H9 (cell line): ENCODE measurements around the gene SMLR1. TPM values are rescaled to one million over a fixed set of nuclear protein-coding genes. Genes with fewer than 3 reads are reported as not detected.
A peak's percentile ranks its signal among the peaks of the same experiment; 100 is the strongest.

Experiments
- DNase-seq: peaks from one replicate; pipeline ENCODE4 v3.0.0-alpha.2; 2017
- H2AFZ ChIP-seq: one replicate; pipeline ENCODE4 v1.6.1; 2013; ENCODE audit warnings: mild to moderate bottlenecking, low read length, control low read depth, moderate library complexity
- H2AK5ac ChIP-seq: 2 replicates; pipeline ENCODE4 v1.6.1; 2013; ENCODE audit warnings: low read length, control low read depth, mixed read lengths; ENCODE audit not compliant: insufficient read length
- H2BK120ac ChIP-seq: one replicate; pipeline ENCODE4 v1.6.1; 2013; ENCODE audit warnings: low read depth, mild to moderate bottlenecking, low read length, control low read depth, inconsistent platforms; ENCODE audit not compliant: poor library complexity, severe bottlenecking
- H2BK12ac ChIP-seq: 2 replicates; pipeline ENCODE4 v1.6.1; 2013; ENCODE audit warnings: low read length, control low read depth, mixed read lengths, low read depth; ENCODE audit not compliant: insufficient read length
- H2BK15ac ChIP-seq: 2 replicates; pipeline ENCODE4 v1.6.1; 2013; ENCODE audit warnings: low read depth, low read length, control low read depth
- H2BK20ac ChIP-seq: one replicate; pipeline ENCODE4 v1.6.1; 2013; ENCODE audit warnings: low read depth, mild to moderate bottlenecking, low read length, control low read depth, inconsistent platforms; ENCODE audit not compliant: poor library complexity, severe bottlenecking
- H2BK5ac ChIP-seq: 2 replicates; pipeline ENCODE4 v1.6.1; 2013; ENCODE audit warnings: low read length, control low read depth, mixed read lengths; ENCODE audit not compliant: insufficient read length
- H3K14ac ChIP-seq: 2 replicates; pipeline ENCODE4 v1.6.1; 2013; ENCODE audit warnings: low read length, control low read depth; ENCODE audit not compliant: insufficient read depth
- H3K18ac ChIP-seq: 2 replicates; pipeline ENCODE4 v1.6.1; 2013; ENCODE audit warnings: low read depth, mild to moderate bottlenecking, mixed read lengths, low read length, control low read depth; ENCODE audit not compliant: insufficient read length
- H3K23ac ChIP-seq: 2 replicates; pipeline ENCODE4 v1.6.1; 2013; ENCODE audit warnings: low read length, control low read depth, mixed read lengths, low read depth; ENCODE audit not compliant: insufficient read length
- H3K23me2 ChIP-seq: 2 replicates; pipeline ENCODE4 v1.6.1; 2013; ENCODE audit warnings: low read depth, mild to moderate bottlenecking, mixed read lengths, low read length, control low read depth; ENCODE audit not compliant: insufficient read length, poor library complexity, severe bottlenecking
- H3K27ac ChIP-seq: 2 replicates; pipeline ENCODE4 v1.5.1; 2013; ENCODE audit warnings: low read length, control low read depth, mixed read lengths, low read depth; ENCODE audit not compliant: insufficient read length
- H3K27me3 ChIP-seq: 2 replicates; pipeline ENCODE4 v1.6.1; 2013; ENCODE audit warnings: low read length, control low read depth, inconsistent platforms; ENCODE audit not compliant: insufficient read depth
- H3K4ac ChIP-seq: 2 replicates; pipeline ENCODE4 v1.6.1; 2013; ENCODE audit warnings: low read depth, mild to moderate bottlenecking, control low read depth, inconsistent platforms, low read length, moderate library complexity
- H3K4me1 ChIP-seq: 2 replicates; pipeline ENCODE4 v1.6.1; 2013; ENCODE audit warnings: low read length, control low read depth, inconsistent platforms; ENCODE audit not compliant: insufficient read depth
- H3K4me2 ChIP-seq: 2 replicates; pipeline ENCODE4 v1.6.1; 2013; ENCODE audit warnings: low read length, control low read depth, mixed read lengths; ENCODE audit not compliant: insufficient read length, insufficient read depth
- H3K56ac ChIP-seq: 2 replicates; pipeline ENCODE4 v1.6.1; 2013; ENCODE audit warnings: low read depth, mild to moderate bottlenecking, mixed read lengths, low read length, control low read depth; ENCODE audit not compliant: insufficient read length
- H3K79me1 ChIP-seq: 2 replicates; pipeline ENCODE4 v1.6.1; 2013; ENCODE audit warnings: low read depth, mild to moderate bottlenecking, moderate library complexity, low read length, control low read depth, inconsistent platforms; ENCODE audit not compliant: insufficient read depth, poor library complexity, severe bottlenecking
- H3K79me2 ChIP-seq: 2 replicates; pipeline ENCODE4 v1.6.1; 2013; ENCODE audit warnings: low read length, control low read depth, inconsistent platforms; ENCODE audit not compliant: insufficient read depth
- H3K9ac ChIP-seq: 2 replicates; pipeline ENCODE4 v1.6.1; 2013; ENCODE audit warnings: low read length, control low read depth, mixed read lengths; ENCODE audit not compliant: insufficient read length; ENCODE audit errors: extremely low read depth
- H3K9me3 ChIP-seq: one replicate; pipeline ENCODE4 v1.6.1; 2013; ENCODE audit warnings: low read depth, low read length, inconsistent platforms; ENCODE audit not compliant: control insufficient read depth
- H3T11ph ChIP-seq: one replicate; pipeline ENCODE4 v1.6.1; 2013; ENCODE audit warnings: mild to moderate bottlenecking, low read length, control low read depth, inconsistent platforms
- H4K20me1 ChIP-seq: one replicate; pipeline ENCODE4 v1.6.1; 2013; ENCODE audit not compliant: control insufficient read depth, insufficient read length, insufficient read depth
- H4K5ac ChIP-seq: 2 replicates; pipeline ENCODE4 v1.6.1; 2013; ENCODE audit warnings: low read depth, mild to moderate bottlenecking, mixed read lengths, low read length, control low read depth; ENCODE audit not compliant: insufficient read length
- H4K8ac ChIP-seq: replicated peaks from 2 replicates; pipeline ENCODE4 v1.6.1; 2013; ENCODE audit warnings: low read length, control low read depth, mixed read lengths, low read depth; ENCODE audit not compliant: insufficient read length
- H4K91ac ChIP-seq: 2 replicates; pipeline ENCODE4 v1.6.1; 2013; ENCODE audit warnings: low read depth, mild to moderate bottlenecking, moderate library complexity, mixed read lengths, low read length, control low read depth; ENCODE audit not compliant: insufficient read length
- H3K27ac Mint-ChIP-seq, 3 experiments: 2 replicates in 2 of 3; 3 replicates in 1 of 3; pipeline ENCODE4 v1.8.0; 2020 to 2021; ENCODE audit warnings: mixed read lengths in 3 of 3, mild to moderate bottlenecking in 1 of 3, moderate library complexity in 1 of 3
- H3K27me3 Mint-ChIP-seq: 2 replicates; pipeline ENCODE4 v1.8.0; 2021; ENCODE audit warnings: low read depth, mild to moderate bottlenecking, moderate library complexity, mixed read lengths
- H3K36me3 Mint-ChIP-seq, 3 experiments: 2 replicates in 2 of 3; 3 replicates in 1 of 3; pipeline ENCODE4 v1.8.0; 2020 to 2021; ENCODE audit warnings: low read depth in 3 of 3, mixed read lengths in 3 of 3; ENCODE audit not compliant: insufficient read depth in 1 of 3
- H3K4me1 Mint-ChIP-seq, 2 experiments: 2 replicates each; pipeline ENCODE4 v1.8.0; 2020; ENCODE audit warnings: mixed read lengths in 2 of 2
- H3K4me3 Mint-ChIP-seq, 2 experiments: 2 replicates in 1 of 2; 3 replicates in 1 of 2; pipeline ENCODE4 v1.8.0; 2020 to 2021; ENCODE audit warnings: mild to moderate bottlenecking in 2 of 2, mixed read lengths in 2 of 2, moderate library complexity in 1 of 2
- H3K9me3 Mint-ChIP-seq, 2 experiments: 2 replicates in 1 of 2; 3 replicates in 1 of 2; pipeline ENCODE4 v1.8.0; 2020; ENCODE audit warnings: mild to moderate bottlenecking in 2 of 2, mixed read lengths in 2 of 2, moderate library complexity in 1 of 2
- CTCF ChIP-seq: fragments of 200-600 bp; sonication (generic); conservative IDR thresholded peaks from 3 replicates; pipeline ENCODE4 v1.8.0; 2021; ENCODE audit warnings: antibody characterized with exemption, mild to moderate bottlenecking
- WGBS: extraction: QIAGEN DNeasy Blood & Tissue Kit; methylation state at CpG from one replicate; pipeline ENCODE4 v1.1.7; 2013; ENCODE audit warnings: missing lambda C conversion rate, low lambda C conversion rate, mixed read lengths; ENCODE audit not compliant: insufficient read length; ENCODE audit errors: extremely low coverage; 5-methylcytosine and 5-hydroxymethylcytosine counted together
- total RNA-seq: library from RNA; stranded (reverse); gene quantifications from 2 replicates; pipeline ENCODE4 v1.2.1, GENCODE V29; 2021

Gene SMLR1
- total RNA-seq, 1 experiment from 2014 or later, result not detected

- Mint-ChIP-seq H3K27me3 (no peaks in the 10 kb centered on the region), H3K36me3 (peaks cover 0 to 5% (median 0%) of the 10 kb centered on the region in 3 experiments; a peak in 4 of 7 replicates), H3K27ac (peak overlapping the region; percentile 4 to 79 (median 76); a peak in 5 of 7 replicates), H3K4me3 (no peak overlapping the region), H3K9me3 (no peaks in the 10 kb centered on the region; a peak in 1 of 5 replicates), H3K4me1 (peaks cover 40 to 42% of the 10 kb centered on the region in 2 experiments)
- Histone ChIP-seq H3K4me2 (no peak overlapping the region), H4K20me1 (no peaks in the 10 kb centered on the region), H2BK12ac (no peak overlapping the region), H2BK120ac (no peak overlapping the region), H3K4me1 (peaks cover 4% of the 10 kb centered on the region), H3K14ac (no peak overlapping the region), H3K4ac (no peak overlapping the region), H3K56ac (no peak overlapping the region), H4K91ac (no peak overlapping the region), H3K27ac (no peak overlapping the region), H4K8ac (no peak overlapping the region), H2BK5ac (no peak overlapping the region), H4K5ac (no peak overlapping the region), H2AK5ac (no peak overlapping the region), H2AFZ (no peak overlapping the region), H3K27me3 (no peaks in the 10 kb centered on the region), H3K23me2 (no peaks in the 10 kb centered on the region), H3K9me3 (no peaks in the 10 kb centered on the region), H3K18ac (no peak overlapping the region), H3K79me2 (no peaks in the 10 kb centered on the region), H3K79me1 (no peaks in the 10 kb centered on the region), H2BK15ac (no peak overlapping the region), H3K23ac (no peak overlapping the region), H3T11ph (no peak overlapping the region), H3K9ac (no peak overlapping the region), H2BK20ac (no peak overlapping the region)
- no peak for DNase-seq
- WGBS, result no CpG with 5 or more reads among the region's 4 CpGs
- TF ChIP-seq CTCF, result no peak
Measured at GRCh38 chr6:130841128-130841728, 14.0 kb downstream of the SMLR1 start.
